Smooth muscle cell (in vitro differentiated cells): Measurements from ENCODE around the gene GPR146. TPM values are rescaled to one million over a fixed set of nuclear protein-coding genes. Genes with fewer than 3 reads are reported as not detected.

Experiments used
- DNase-seq: peaks from one replicate; lab custom pipeline; 2025; ENCODE audit not compliant: unreplicated experiment; lab: John Stamatoyannopoulos, UW
- H2AFZ ChIP-seq: fragments of 200-600 bp; sonication (generic); 2 replicates; pipeline ENCODE4 v1.6.0; 2016; ENCODE audit warnings: antibody characterized with exemption, low read depth, mild to moderate bottlenecking
- H3F3A ChIP-seq: fragments of 200-600 bp; sonication (generic); 2 replicates; pipeline ENCODE4 v1.6.0; 2017; ENCODE audit warnings: antibody characterized with exemption, low read depth
- H3K27ac ChIP-seq: fragments of 200-600 bp; sonication (generic); 2 replicates; pipeline ENCODE4 v1.5.1; 2016; ENCODE audit warnings: low read depth, mild to moderate bottlenecking
- H3K27me3 ChIP-seq: fragments of 200-600 bp; sonication (generic); 2 replicates; pipeline ENCODE4 v1.6.1; 2016; ENCODE audit warnings: low read depth, mild to moderate bottlenecking
- H3K36me3 ChIP-seq: fragments of 200-600 bp; sonication (generic); 2 replicates; pipeline ENCODE4 v1.5.1; 2016; ENCODE audit warnings: low read depth
- H3K4me1 ChIP-seq: fragments of 200-600 bp; sonication (generic); 2 replicates; pipeline ENCODE4 v1.5.1; 2016; ENCODE audit warnings: low read depth
- H3K4me2 ChIP-seq: fragments of 200-600 bp; sonication (generic); 2 replicates; pipeline ENCODE4 v1.6.0; 2016; ENCODE audit warnings: mild to moderate bottlenecking
- H3K4me3 ChIP-seq: fragments of 200-600 bp; sonication (generic); 2 replicates; pipeline ENCODE4 v1.5.1; 2016; ENCODE audit warnings: mild to moderate bottlenecking
- H3K79me2 ChIP-seq: fragments of 200-600 bp; sonication (generic); 2 replicates; pipeline ENCODE4 v1.6.0; 2016; ENCODE audit warnings: low read depth, mild to moderate bottlenecking
- H3K9ac ChIP-seq: fragments of 200-600 bp; sonication (generic); 2 replicates; pipeline ENCODE4 v1.6.0; 2016; ENCODE audit warnings: low read depth
- H3K9me3 ChIP-seq: fragments of 200-600 bp; sonication (generic); replicated peaks from 2 replicates; pipeline ENCODE4 v1.5.1; 2016; ENCODE audit warnings: low read depth
- H4K20me1 ChIP-seq: fragments of 200-600 bp; sonication (generic); 2 replicates; pipeline ENCODE4 v1.6.0; 2016; ENCODE audit warnings: low read depth
- WGBS: methylation state at CpG from one replicate; pipeline ENCODE4 v1.1.7; 2016; ENCODE audit warnings: low lambda C conversion rate; 5-methylcytosine and 5-hydroxymethylcytosine counted together
- polyA plus RNA-seq: library from polyadenylated mRNA; unstranded; fragments of >200 nt; fragmentation: Nextera tagmentation; extraction: Ambion mirVana; gene quantifications from 2 replicates; pipeline ENCODE4 v1.2.1, GENCODE V29; 2016
- total RNA-seq: library from RNA; depleted of rRNA; stranded (reverse); fragments of >200 nt; gene quantifications from 2 replicates; pipeline ENCODE4 v1.2.3, GENCODE V29; 2014
- TF ChIP-seq, protein P1 (sequence below): fragments of 200-600 bp; sonication (generic); IDR thresholded peaks from 2 replicates; pipeline ENCODE4 v1.5.1; 2017; ENCODE audit warnings: borderline replicate concordance, mild to moderate bottlenecking, antibody characterized with exemption; ENCODE audit not compliant: insufficient read depth, poor library complexity, severe bottlenecking

GPR146 gene
- total and polyA plus RNA-seq, 2 experiments from 2014 or later, result 1.8 to 2.2 TPM

DNA sequence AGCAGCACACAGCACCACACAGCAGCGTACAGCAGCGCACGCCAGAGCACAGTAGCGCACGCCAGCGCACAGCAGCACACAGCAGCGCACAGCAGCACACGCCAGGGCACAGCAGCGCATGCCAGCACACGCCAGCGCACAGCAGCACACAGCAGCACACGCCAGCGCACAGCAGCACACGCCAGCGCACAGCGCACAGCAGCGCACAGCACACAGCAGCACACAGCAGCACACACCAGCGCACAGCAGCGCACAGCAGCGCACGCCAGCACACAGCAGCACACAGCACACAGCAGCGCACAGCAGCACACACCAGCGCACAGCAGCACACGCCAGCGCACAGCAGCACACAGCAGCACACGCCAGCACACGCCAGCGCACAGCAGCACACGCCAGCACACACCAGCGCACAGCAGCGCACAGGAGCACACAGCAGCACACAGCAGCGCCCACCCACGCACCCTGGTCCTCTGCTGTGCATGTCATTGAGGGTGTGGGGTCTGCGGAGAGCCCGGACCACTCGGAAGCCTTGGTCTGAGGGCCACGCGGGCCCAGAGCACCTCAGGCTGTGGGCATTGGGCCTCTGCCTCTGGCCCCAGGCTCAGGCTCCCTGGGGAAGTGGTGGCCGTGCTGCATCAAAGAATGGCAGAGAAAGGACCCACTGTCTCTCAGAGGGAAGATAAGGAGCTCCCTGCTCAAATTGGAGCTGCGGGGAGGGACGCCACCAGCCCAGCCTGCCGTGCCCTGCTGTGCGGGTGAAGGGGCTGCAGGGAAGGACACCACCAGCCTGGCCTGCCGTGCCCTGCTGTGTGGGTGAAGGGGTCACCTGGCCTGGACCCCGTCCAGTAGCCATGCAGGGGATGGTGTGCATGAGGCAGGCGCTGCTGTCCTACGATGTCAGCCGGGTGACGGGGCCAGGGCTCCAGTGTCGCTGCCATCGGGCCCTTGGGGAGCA, 27.5 kb upstream of the GPR146 start:
- Histone ChIP-seq H3K4me2 (no peak overlapping the region), H3K36me3 (no peaks in the 10 kb centered on the region), H3K79me2 (no peaks in the 10 kb centered on the region), H2AFZ (no peak overlapping the region), H4K20me1 (peaks cover 79% of the 10 kb centered on the region), H3K4me1 (no peaks in the 10 kb centered on the region), H3K27me3 (no peaks in the 10 kb centered on the region), H3K4me3 (no peak overlapping the region), H3F3A (no peaks in the 10 kb centered on the region), H3K9ac (no peak overlapping the region), H3K9me3 (no peaks in the 10 kb centered on the region), H3K27ac (no peak overlapping the region)
- 88% methylated on average over 26 of the region's 51 CpGs for WGBS
- TF ChIP-seq, protein P1, sequence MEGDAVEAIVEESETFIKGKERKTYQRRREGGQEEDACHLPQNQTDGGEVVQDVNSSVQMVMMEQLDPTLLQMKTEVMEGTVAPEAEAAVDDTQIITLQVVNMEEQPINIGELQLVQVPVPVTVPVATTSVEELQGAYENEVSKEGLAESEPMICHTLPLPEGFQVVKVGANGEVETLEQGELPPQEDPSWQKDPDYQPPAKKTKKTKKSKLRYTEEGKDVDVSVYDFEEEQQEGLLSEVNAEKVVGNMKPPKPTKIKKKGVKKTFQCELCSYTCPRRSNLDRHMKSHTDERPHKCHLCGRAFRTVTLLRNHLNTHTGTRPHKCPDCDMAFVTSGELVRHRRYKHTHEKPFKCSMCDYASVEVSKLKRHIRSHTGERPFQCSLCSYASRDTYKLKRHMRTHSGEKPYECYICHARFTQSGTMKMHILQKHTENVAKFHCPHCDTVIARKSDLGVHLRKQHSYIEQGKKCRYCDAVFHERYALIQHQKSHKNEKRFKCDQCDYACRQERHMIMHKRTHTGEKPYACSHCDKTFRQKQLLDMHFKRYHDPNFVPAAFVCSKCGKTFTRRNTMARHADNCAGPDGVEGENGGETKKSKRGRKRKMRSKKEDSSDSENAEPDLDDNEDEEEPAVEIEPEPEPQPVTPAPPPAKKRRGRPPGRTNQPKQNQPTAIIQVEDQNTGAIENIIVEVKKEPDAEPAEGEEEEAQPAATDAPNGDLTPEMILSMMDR, result no peak
- DNase-seq, result no peak

GRCh38 chr7:1017586-1018333, 26.6 kb upstream of the GPR146 start:
- no peaks in the 10 kb centered on the region for H3F3A ChIP-seq
- peaks cover 78% of the 10 kb centered on the region for H4K20me1 ChIP-seq
- no peak overlapping the region for H2AFZ ChIP-seq
- WGBS, result 97% methylated on average over 34 of the region's 34 CpGs
- no peak for DNase-seq
- no peak overlapping the region for H3K4me3 ChIP-seq
- H3K36me3 ChIP-seq, result no peaks in the 10 kb centered on the region
- TF ChIP-seq, protein P1, result no peak
- H3K27me3 ChIP-seq, result no peaks in the 10 kb centered on the region
- H3K79me2 ChIP-seq, result no peaks in the 10 kb centered on the region
- H3K27ac ChIP-seq, result no peak overlapping the region
- H3K4me1 ChIP-seq, result no peaks in the 10 kb centered on the region
- no peak overlapping the region for H3K9ac ChIP-seq
- H3K4me2 ChIP-seq, result no peak overlapping the region
- no peaks in the 10 kb centered on the region for H3K9me3 ChIP-seq

DNA sequence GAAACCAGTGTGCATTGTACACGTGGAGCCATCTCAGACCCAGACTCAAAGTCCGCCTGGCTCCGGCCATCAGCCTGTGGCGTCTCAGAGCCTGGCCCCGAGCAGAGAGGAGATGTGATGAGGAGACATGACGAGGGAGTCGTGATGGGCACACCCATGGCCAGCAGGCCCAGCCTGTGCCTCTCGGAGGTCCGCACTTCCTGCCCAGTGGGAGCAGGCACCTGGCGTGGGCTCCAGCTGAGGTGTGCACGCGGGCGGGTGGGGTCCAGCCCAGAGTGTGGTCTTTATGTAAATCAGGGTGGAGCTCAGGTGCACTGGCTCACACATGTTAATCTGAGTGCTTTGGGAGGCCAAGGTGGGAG, 26.0 kb upstream of the GPR146 start:
- WGBS, result 96% methylated on average over 13 of the region's 13 CpGs
- Histone ChIP-seq H4K20me1 (peaks cover 78% of the 10 kb centered on the region), H3K79me2 (no peaks in the 10 kb centered on the region), H3F3A (no peaks in the 10 kb centered on the region), H3K4me2 (no peak overlapping the region), H3K4me3 (no peak overlapping the region), H2AFZ (no peak overlapping the region), H3K9ac (no peak overlapping the region), H3K27ac (no peak overlapping the region), H3K36me3 (no peaks in the 10 kb centered on the region), H3K4me1 (no peaks in the 10 kb centered on the region), H3K27me3 (no peaks in the 10 kb centered on the region), H3K9me3 (no peaks in the 10 kb centered on the region)
- TF ChIP-seq, protein P1, result no peak
- no peak for DNase-seq
